22Rv1 (cell line): ENCODE results near the gene DPP6.

Experiments
- H3K27ac ChIP-seq: fragments of 450-650 bp; 2 replicates; pipeline ENCODE4 v1.5.1; 2017
- ZFX ChIP-seq: fragments of 450-650 bp; IDR thresholded peaks from 2 replicates; pipeline ENCODE4 v1.6.1; 2017; ENCODE audit warnings: antibody characterized with exemption, borderline replicate concordance
- TF ChIP-seq, protein P1 (sequence below): fragments of 450-650 bp; IDR thresholded peaks from 2 replicates; pipeline ENCODE4 v1.5.1; 2017; ENCODE audit warnings: mild to moderate bottlenecking

DPP6 gene

DNA sequence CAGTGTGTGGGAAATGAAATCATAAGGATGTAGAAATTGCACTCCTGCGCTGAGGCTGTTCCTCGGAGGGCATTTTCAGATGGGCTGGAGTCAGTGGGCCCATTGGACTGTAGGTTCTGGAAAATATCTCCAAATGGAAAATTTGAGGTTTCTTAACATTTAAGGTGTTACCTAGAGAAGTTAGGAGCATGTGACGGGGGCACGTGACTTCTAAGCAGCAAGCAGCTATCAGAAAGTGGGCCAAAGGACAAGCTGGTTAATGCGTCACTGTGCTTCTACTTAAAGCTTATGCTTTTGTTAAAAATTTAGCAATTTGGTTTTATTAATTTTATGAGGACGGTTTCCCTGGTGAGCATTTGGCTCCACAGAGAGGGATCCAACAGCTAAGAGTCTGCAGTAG lies 298.7 kb downstream of the DPP6 start:
- H3K27ac ChIP-seq: no peak overlapping the region
- TF ChIP-seq, protein P1, sequence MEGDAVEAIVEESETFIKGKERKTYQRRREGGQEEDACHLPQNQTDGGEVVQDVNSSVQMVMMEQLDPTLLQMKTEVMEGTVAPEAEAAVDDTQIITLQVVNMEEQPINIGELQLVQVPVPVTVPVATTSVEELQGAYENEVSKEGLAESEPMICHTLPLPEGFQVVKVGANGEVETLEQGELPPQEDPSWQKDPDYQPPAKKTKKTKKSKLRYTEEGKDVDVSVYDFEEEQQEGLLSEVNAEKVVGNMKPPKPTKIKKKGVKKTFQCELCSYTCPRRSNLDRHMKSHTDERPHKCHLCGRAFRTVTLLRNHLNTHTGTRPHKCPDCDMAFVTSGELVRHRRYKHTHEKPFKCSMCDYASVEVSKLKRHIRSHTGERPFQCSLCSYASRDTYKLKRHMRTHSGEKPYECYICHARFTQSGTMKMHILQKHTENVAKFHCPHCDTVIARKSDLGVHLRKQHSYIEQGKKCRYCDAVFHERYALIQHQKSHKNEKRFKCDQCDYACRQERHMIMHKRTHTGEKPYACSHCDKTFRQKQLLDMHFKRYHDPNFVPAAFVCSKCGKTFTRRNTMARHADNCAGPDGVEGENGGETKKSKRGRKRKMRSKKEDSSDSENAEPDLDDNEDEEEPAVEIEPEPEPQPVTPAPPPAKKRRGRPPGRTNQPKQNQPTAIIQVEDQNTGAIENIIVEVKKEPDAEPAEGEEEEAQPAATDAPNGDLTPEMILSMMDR: no peak
- TF ChIP-seq ZFX: no peak

- no peak overlapping the region for H3K27ac ChIP-seq
- TF ChIP-seq ZFX: no peak
- TF ChIP-seq, protein P1: no peak
Measured at GRCh38 chr7:154353355-154353767, 301.2 kb downstream of the DPP6 start.

GRCh38 chr7:154364170-154364569 lies 312.0 kb downstream of the DPP6 start:
- H3K27ac ChIP-seq: no peak overlapping the region
- TF ChIP-seq ZFX: no peak
- TF ChIP-seq, protein P1: no peak

- TF ChIP-seq ZFX: no peak
- TF ChIP-seq, protein P1: no peak
- H3K27ac ChIP-seq: no peak overlapping the region
Measured at GRCh38 chr7:154371424-154371823, 319.2 kb downstream of the DPP6 start.

DNA sequence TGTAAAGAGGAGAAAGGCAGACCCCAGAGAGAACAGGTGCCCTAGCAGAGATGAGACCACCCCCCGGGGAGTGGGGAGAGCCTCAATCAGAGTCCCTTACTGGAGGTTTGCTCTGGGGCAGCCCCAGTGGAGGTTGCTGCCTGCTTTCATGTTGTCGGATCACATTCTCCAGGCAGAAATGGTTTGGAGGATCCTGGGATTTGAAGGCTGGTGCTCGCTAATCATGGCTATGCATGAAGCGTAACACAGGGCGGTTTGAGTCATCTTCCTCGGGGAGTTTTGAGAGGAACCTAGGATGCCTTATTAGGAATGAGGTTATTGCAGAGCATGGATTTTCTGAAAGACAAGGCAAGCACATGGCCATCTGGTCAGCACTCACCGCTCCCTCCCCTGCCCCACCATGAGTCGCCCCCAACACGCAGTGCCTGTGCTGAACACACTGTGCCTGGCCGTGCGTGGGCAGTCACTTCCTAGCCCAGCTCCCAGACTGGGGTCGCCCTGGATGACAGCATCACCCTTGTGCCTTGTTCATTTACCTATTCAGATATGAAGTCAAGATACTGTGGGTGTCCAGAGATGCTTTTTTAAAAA lies 319.9 kb downstream of the DPP6 start:
- H3K27ac ChIP-seq: no peak overlapping the region
- no peak for TF ChIP-seq ZFX
- TF ChIP-seq, protein P1: no peak

GRCh38 chr7:154373956-154374355 lies 321.8 kb downstream of the DPP6 start:
- no peak overlapping the region for H3K27ac ChIP-seq
- no peak for TF ChIP-seq ZFX
- TF ChIP-seq, protein P1: no peak

DNA sequence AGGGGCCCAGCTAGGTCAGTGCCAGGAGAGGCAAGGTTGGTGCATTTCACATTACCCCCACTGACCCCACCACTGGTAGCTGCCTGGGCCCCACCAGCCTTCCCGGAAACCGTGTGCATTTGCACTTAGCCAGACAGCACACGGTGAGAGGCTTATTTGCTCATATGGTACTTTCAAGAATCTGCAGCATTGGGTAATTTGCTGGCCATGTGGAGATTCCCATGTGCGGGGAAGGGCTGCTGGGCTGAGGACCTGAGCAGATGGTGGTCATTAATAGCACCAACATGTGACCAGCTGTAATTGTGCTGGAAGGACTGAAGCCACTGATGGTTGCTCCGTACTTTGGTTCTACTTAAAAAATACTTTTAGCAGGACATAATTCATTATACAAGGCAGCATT lies 323.8 kb downstream of the DPP6 start:
- TF ChIP-seq, protein P1: no peak
- TF ChIP-seq ZFX: no peak

More for the DNA sequence above, 323.8 kb downstream of the DPP6 start:
- no peak overlapping the region for H3K27ac ChIP-seq
